Stimulated activated CD4-positive, alpha-beta T cell treated with anti-CD3 and anti-CD28 coated beads, Interleukin-2, amount 100 ng/mL, for 4 hours (primary cell): Measurements from ENCODE around the gene COG7.
"Not testable (repeated sequence)": the region's sequence is repeated elsewhere in the genome, so short reads cannot be mapped to it uniquely, and the experiment has no call there.

Experiments
- DNase-seq: peaks from one replicate; pipeline ENCODE4 v3.0.0-alpha.2; 2020; ENCODE audit warnings: low read depth

COG7 gene

DNA sequence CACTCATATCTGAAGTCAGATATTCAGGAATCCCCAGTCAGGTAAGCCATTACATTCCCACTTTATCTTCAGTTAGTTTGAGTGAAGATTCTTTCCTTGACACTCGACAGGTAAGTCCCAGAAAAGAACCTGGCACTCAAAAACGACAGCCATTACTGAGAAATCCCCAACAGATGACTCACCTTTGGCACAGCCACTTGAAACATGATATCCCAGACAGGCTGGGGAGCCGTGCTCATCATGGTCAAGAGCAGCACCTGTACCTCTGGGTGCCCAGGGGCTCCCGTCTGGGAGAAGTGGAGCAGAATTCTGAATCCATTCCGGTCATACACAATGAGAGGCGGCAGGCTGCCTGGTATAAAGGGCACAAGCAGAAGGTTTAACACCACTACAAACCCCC, 16.8 kb upstream of the COG7 start:
- DNase-seq: no peak

DNA sequence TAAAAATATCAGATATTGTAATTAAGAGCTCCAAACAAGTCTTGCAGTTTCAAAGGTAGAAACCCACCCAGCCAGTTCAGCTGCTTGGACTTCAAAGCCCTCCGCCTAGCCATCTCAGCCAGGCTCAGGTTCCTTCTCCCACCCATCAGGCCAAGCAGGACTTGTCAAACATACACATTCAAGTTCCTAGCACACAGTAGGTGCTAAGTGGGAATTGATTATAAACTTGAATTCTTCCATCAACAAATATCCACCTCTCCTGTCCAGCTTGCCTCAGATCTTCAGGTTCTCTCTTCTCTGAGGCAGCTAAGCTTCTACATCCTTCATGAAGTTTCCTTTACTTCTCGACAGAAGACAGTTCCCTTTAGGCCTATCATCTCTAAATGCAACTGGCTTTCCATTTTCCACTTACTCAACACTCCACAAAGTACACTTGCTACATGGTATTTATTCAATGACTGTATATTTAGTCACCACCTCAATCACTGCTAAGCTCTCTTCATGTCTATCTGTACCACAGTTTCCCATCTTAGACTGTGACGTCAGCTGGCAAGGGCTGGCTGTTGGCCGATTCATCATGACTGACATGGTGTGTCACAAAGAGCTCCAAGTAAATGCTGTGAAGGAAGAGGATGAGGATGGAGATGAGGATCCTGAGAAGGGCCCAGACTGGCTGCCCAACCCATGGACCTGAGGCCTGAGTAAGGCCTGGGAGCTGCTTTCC, 13.3 kb upstream of the COG7 start:
- DNase-seq: no peak

DNA sequence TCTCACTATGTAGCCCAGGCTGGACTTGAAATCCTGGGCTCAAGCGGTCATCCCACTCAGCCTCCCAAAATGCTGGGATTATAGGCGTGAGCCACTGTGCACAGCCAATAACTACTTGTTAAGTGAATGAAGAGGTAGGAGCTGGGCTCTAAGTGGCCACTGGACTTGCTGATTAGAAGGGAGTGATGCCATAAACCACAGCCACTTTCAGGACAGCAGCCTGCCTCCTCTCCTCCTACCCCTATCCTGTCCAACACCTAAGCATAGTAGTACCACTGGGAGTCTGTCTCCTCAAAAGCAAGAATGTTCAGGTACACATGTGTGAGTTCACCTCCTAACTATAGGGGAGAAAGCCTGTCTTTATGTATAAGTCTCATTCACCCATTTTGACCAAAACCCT, 12.2 kb upstream of the COG7 start:
- no peak for DNase-seq

DNA sequence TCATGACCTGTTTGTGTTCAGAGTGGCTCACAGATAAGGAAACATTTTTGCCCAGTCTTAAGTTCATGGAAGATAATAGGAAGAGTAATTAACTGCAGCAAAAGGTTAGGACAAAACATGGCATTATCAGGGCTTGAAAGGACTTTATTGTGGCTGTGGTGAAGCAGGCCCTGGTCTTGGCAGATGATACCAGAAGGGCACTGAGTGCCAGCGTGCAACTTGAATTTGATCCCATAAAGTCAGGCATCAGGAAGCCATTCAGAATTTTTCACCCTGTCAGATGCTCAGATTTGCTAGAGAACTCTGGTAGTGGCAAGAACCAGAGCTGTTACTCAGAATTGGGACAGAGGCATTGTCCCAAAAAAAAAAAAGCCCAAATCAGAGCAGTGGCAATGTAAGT, 11.2 kb upstream of the COG7 start:
- no peak for DNase-seq

DNA sequence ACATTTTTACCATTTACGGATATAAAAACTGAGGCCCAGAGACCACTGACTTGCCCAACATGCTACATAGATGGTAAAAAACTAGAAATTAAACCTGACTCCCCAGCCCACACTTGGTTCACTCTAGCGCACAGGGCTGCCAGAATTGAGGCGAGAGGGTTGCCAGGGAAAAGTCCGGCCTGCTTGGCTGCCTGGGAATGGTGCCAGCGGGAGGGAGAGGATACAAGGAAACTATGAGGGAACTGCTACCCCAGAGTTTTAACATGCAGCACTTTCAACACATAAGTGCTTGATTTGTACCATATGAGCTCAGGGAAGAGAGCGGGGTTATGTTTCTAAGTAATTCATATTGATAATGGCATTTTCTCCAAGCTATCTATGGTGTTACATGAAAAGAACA, 10.0 kb upstream of the COG7 start:
- not testable (repeated sequence) for DNase-seq

DNA sequence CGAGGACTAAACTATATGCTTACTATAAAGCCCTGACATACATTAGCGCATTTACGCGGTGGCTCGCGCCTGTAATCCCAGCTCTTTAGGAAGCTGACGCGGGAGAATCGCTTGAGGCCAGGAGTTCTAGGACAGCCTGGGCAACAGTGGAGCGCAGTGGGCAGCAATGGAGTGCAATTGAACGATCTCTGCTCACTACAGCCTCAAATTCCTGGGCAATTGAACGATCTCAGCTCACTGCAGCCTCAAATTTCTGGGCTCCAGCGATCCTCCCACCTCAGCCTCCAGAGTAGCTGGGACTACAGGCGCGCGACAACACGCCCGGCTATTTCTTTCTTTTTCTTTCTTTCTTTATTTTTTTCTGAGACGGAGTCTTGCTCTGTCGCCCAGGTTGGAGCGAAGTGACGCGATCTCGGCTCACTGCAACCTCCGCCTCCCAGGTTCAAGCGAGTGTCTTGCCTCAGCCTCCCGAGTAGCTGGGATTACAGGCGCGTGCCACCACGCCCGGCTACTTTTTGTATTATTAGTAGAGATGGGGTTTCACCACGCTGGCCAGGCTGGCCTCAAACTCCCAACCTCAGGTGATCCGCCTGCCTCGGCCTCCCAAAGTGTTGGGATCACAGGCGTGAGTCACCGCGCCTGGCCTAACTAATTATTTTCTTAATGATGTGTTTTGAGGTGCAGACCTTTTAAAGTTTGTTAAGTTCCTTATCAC, 506 bp upstream of the COG7 start:
- no peak for DNase-seq

DNA sequence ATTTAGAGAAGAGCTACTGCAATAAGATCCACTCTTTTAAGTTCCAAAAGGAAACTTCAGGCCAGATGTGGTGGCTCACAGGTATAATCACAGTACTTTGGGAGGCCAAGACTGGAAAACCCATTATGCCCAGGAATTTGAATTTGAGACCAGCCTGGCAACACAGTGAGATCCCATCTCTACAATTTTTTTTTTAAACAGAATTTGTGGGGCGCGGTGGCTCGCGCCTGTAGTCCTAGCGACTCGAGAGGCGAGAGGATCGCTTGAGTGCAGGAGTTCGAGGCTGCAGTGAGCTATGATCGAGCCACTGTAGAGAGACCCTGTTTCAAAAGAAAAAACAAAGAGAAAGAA, 793 bp downstream of the COG7 start:
- no peak for DNase-seq

DNA sequence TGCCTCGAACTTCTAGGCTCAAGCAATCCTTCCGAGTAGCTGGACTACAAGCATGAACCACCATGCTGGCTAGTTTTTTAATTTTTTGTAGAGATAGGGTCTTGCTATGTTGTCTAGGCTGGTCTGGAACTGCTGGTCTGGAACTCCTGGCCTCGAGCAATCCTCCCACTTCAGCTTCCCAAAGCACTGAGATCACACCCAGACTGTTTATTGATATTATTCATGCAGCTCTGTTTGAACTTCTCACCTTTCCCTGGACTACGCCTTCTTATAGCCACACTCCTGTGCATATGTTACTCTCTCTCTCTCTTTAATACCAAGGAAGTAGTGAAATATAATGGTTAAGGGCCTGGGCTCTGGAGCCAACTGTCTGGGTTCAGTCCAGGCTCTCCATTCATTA, 4.6 kb downstream of the COG7 start:
- DNase-seq: no peak

DNA sequence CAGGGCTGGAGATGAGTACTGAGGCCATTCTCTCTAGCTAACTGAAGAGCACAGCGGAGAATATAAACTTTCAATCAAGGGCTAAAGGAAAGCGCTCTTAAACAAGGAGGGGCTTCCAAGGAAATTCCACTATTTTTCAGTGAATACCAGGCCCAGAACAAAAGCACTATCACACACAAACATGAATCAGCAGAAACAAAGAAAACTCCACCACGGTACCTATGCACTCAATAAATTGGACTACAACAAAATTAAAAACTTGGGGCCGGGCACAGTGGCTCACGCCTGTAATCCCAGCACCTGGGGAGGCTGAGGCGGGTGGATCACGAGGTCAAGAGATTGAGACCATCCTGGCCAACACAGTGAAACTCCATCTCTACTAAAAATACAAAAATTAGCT, 15.4 kb downstream of the COG7 start:
- not testable (repeated sequence) for DNase-seq

DNA sequence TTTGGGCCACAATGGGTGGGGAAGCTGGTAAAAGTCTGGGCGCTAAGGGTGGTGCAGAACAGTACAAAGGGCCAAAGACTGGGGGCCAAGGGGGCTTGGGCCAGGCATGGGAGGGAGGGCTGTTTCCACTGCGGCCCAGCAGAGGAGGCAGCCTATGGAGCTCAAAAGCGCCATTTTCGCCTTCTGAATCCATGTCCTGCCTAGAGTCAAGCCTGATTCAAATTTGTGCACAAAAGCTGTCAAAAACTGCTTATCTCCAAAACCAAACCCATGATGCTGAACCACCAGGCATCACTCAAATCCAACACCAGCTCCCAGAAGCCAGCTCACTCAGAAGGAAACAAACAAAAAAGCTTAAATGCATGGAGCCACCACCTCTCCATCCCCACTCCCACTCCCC, 16.0 kb downstream of the COG7 start:
- DNase-seq: no peak

DNA sequence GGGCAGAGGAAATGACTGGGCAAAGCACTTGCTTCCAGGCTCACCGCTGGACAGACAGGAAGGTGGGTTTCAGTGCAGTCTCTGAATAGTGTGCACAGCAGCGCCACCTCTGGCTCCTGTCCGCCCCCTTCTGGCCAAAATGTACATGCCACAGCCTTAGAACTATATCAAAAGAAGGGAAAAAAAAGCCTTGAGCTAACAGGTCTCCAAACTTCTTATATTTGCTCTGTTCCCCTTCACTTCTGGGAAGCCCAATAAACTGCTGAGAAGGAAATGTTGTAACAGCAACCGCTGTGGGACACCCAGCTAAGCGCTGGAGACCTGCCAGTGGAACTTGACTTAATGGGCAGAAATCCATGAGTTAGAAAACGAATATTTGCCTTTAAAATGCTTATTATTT, 17.5 kb downstream of the COG7 start:
- DNase-seq: peak; percentile 26

DNA sequence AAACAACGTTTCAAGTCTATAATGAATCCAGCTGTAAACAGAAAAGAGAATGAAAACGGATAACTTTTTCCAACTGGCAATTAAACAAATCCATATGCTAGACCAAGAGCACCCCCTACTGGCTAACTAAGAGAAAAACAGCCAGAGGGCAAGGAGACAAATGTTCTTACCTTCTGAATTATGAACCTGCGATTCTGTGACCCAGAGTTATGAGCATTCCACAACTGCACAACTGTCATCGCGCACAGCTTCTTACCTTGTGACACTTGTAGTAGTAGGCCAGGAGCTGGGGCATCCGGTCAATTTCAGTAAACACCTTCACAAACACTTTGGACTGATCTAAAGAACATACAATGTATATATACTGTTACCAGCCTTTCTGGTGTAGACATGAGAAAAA, 18.6 kb downstream of the COG7 start:
- no peak for DNase-seq

DNA sequence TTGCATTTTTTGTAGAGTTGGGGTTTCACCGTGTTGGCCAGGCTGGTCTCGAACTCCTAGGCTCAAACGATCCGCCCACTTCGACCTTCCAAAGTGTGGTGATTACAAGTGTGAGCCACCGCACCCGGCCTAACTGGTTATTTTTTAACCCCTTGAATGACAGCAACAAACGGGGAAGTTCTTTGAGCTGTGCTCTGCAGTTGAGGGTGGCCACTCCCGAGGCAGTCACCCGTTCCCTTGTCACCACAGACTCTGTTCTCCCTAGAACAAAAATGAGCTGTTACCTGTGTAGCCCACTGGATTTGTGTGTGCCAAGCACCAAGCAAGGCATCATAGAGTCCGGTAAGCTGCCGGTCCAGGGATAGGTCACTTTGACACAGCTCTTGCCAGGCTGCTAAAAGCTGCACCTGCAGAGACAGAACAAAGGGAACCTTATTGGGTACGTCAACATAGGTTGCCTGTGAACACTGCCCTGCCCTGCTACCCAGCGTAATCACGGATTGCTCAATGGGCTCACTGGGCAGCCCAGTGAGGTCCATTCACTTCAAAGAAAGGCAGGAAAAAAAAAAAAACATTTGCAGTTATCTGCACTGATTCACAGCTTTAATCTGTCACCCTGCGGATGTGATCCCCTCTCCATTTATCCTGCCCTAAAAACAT, 19.6 kb downstream of the COG7 start:
- DNase-seq: no peak

DNA sequence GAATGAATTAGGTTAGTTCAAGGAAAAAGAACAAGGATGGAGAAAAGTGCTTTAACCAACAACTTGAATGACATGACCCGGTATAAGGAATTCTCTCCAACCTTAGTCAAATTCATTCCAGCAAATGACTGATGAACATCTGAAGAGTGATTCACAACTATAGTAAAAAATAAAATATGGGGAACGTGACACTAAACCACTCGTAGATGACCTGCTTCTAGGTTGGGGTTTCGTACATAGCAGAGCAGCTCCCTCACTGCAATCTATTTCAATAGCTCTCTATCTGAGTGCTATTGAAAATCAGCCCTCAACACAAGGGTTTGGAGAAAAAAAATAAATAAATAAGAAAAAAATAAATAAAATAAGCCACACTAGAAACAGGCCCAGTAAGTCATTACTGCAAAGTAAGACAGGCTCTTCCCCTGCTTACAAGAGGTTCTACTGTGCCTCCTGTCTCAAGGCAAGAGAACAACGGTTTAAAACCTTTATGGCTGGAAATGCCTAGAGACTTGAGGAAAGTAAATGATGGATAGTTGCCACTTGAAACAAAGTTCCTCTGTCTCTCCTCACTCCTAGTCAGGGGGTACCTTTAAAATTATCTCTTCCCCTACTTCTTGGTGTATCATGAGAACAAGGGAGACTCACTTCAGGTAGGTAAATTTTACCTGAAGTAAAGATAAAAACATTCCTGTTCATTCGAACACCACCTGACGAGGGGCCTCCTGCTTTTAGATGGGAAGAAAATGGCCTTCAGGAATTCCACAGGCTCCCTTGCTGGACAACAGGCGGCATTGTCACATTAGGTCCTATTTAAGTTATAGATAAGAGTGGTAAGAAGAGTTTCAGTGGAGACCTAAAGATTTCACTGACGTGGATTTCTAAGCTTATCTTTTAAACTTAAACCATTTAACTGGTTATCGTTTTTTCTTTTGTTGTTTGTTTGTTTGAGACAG, 20.5 kb downstream of the COG7 start:
- no peak for DNase-seq

DNA sequence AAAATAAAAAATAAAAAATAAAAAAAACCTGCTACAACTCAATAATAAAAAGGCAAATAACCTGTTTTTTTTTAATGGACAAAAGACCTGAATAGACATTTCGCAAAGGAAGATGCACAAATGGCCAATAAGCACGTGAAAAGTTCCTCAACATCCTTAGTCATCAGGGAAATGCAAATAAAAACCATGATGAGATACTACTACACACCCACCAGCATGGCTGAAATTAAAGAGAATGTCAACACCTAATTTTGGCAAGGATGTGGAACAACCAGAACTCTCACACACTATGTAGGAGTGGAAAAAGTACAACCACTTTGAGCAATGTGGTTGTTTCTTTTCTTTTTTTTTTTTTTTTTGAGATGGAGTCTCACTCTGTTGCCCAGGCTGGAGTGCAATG, 24.6 kb downstream of the COG7 start:
- DNase-seq: no peak

DNA sequence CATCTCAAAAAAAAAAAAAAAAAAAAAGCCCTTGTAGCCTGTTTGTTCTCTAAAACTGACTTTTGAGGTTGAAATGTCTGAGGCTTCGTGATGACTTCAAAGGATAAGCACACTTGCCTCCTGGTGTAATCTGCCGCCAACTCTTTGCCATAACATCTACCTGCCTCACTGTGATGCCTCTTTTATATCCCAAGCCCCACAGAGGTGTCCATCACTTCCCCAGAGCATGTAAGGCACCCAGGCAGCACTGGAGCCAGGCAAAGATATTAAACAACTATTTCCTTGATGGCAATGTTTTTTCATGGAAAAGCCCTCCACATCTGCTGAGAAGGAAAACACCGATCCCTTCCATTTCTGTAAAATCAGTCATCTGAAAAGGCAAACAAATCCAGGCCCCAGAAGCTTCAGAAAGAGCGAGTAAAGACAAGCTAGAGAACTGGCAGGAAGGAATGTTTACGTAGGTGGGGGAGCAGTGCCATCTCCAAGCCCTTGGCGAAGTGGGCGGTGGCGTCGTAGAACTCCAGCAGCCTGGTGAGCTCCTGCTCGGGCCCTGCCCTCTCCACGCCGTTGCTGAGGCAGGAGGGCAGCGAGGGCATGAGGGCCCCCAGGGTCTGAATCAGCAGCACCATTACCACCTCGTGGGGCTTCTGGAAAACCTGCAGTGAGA, 28.6 kb downstream of the COG7 start:
- DNase-seq: no peak

DNA sequence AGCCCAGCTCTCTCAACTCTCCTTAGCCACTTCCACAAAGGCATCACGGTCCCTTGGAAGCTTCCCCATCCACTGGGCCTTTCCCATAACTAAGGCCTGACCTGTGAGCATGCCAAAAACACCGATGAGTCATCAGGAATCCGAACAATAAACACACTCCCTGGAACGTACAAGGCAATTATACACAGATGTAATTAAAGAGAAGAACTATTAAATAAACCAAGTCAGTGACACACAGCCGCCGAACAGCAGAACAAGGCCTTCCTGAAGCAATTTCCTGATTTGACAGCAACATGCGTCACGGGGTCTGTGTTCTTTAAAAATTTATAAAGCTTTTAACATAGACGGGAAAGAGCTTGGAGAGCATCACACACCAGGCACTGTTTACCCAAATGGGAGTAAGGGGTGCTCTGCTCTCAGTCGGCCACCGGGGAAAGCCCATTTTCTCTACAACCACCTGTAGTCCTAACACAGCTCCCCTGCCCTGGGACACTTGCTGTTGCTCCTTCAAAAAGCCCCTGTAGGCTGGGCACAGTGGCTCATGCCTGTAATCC, 29.4 kb downstream of the COG7 start:
- DNase-seq: no peak

DNA sequence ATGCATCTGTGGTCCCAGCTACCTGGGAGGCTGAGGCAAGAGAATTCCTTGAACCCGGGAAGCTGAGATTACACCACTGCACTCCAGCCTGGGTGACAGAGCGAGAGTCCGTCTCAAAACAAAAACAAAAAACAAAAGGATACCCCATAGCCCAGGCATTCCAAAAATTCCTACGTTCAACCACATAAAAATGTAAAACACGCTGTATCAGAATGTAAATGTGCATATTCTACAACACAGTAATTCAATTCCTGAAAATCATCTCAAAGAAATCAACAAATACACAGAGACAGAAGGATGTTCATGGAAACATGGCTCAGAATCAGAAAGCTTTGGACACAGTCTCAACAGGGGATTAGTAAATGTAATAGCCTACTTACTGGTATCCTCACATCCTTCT, 33.0 kb downstream of the COG7 start:
- DNase-seq: no peak

DNA sequence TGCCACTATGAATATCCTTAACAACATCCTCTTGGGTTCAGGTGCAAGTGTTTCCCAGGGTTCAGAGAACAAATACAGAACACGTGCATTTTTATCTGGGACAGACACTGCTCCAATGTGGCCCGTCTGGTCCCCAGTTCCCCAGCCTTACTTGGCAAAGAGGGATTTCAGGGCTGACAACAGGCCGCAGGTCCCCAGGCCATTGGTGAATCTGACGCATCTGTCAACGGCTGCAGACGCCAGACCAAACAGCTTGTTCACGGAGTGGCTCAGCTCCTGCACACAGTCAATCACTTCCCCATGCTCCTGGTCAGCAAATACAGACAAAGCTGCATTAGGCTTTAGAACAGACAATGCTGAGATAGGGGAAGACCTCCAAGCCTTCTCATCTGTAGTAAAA, 36.2 kb downstream of the COG7 start:
- no peak for DNase-seq

DNA sequence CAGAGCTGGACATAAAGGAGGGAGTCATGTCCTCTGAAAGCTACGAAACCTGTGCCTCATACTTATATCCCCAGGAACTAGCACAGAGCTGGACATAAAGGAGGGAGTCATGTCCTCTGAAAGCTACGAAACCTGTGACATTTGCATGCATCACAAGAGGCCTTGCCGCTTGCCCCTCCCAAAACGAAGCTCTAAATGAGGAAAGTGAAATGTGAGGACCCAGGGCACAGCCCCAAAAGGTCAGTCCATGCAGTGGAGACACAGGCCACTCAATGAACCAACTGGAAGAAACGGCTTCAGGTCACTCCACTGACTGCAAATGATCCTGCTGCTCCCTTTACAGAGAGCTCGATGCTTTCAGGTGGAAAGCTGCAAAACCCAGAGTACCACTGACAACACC, 38.3 kb downstream of the COG7 start:
- DNase-seq: no peak

DNA sequence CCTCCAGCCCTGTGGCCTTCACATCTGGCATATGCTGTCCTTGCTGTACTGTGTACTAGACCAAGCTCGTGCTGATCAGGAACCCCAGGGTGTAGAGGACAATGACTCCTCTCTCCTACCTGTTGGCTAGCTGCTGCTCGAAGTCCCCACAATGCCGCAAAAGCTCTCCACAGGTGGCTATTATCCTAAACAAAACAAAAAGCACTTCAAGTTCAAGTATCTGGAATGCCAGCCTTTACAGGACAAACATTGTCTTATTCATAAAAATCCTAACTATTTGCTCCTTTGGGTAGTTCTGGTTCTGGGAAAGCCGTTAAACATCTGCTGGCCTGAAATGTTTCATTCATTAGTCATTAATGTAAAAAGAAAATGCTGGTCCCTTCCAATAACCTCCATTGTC, 42.8 kb downstream of the COG7 start:
- no peak for DNase-seq

DNA sequence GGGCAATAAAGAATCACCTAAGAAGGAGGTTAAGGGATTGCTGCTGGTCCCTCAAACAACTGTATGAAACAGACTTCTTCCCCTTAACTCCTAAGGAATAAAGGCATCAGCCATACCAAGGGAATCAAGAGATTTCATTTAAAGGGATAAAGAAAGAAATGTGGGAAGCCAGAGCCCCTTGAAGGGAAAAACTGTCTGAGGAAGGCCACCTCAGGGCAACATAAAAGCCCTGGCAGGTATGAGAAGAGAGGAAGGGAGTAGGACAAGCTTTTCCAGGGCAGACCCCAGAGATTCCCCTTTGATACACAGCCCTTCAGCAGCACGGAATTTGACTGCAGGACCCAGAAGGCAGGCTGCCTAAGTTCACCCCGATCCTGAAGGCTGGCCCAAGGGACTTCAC, 43.5 kb downstream of the COG7 start:
- DNase-seq: no peak
